Activated CD4-positive, alpha-beta T cell treated with anti-CD3 and anti-CD28 coated beads, Interleukin-2, Interleukin-4, amounts not matched to agents 100 ng/mL and 50 ng/mL, durations not matched to agents 16 hours and 8 hours (primary cell): Measurements from ENCODE around the gene TNNI3K.

Experiments used
- DNase-seq: peaks from one replicate; pipeline ENCODE4 v3.0.0-alpha.2; 2020; ENCODE audit warnings: low spot score

Gene TNNI3K

DNA sequence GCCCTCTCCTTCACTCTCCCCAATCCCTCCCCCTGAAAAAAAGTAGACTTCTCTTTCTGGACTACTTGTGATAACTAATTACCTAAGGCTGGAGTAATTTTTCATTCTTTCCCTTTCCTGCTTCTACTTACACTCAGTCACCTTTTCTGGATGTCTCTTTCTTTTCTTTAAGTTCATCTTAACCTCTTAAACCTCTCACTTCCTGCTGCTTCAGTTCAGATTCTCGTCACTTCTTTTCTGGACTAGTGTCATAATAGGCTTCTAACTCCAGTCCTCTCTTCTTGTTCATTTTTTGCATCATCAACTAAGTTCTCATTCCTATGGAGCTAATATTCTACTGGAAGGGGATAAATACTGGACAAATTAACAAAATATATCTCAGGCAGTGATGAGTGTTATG, 201.8 kb downstream of the TNNI3K start:
- DNase-seq = no peak

DNA sequence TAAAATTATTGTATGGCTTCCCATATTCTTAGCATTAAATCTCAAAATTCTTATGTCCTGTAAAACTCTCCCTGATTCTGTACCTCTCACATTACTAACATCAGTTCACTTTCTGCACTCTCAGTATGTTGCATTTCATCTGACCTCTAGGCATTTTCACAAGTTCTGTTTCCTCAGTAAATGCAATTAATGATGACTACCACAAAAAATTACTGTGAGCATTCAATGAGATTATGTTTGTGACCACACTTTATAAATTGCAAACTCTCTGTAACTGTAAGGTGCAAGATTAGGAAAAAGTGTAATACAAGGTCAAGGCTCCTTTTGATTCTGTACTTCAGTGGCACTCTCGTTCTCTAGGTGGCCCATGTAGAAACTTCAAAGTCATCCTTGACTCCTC, 216.8 kb downstream of the TNNI3K start:
- DNase-seq = no peak

DNA sequence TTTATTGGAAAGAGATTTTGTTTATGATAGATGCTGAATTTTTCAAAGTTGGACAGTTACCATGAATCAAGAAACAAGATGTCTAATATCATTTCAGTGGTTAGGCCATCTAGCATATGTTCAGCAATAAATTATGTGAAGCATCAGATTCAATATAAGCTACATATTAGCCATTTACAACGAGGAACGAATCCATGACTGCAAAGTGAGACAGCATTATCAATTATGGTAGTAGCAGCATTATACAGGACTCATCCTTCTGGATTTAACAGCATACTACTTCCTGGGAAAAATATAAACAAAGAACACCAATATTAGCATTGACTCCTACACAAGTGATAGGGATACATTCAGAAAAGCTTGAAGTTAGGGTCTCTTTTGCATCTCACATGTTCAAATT, 218.1 kb downstream of the TNNI3K start:
- DNase-seq = no peak

DNA sequence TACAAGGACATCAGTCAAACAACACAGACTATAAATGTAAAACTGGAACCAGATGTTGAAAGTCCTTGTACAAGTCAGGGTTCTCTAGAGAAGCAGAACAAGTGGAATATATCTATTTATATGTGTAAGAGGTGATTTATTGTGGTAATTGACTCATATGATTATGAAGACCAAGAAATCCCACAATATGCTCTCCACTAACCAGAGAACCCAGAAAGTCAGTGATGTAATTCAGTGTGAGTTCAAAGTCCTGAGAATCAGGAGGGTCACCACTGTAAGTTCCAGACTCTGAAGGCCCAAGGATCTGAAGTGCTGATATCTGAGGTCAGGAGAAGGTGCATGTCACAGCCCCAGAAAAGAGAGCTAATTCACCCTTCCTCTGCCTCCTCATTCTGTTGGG, 220.2 kb downstream of the TNNI3K start:
- DNase-seq = no peak

DNA sequence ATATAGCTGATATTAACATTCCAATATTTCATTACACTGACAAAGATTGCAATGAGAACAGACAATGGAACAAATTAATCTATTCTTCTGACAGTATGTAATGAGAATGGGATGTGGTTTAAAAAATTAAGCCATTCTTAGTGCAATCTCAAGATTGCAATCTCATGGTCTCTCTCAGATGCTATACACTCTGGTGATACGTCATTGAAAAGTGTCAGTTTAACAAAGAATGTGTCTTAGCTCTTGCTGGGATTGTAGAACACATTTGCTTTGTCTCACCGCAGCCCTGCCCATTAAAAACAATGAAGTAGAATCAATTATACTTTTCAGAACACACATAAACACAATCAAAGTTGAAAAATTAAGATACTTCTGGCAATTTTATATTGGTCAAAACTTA, 222.1 kb downstream of the TNNI3K start:
- no peak for DNase-seq

DNA sequence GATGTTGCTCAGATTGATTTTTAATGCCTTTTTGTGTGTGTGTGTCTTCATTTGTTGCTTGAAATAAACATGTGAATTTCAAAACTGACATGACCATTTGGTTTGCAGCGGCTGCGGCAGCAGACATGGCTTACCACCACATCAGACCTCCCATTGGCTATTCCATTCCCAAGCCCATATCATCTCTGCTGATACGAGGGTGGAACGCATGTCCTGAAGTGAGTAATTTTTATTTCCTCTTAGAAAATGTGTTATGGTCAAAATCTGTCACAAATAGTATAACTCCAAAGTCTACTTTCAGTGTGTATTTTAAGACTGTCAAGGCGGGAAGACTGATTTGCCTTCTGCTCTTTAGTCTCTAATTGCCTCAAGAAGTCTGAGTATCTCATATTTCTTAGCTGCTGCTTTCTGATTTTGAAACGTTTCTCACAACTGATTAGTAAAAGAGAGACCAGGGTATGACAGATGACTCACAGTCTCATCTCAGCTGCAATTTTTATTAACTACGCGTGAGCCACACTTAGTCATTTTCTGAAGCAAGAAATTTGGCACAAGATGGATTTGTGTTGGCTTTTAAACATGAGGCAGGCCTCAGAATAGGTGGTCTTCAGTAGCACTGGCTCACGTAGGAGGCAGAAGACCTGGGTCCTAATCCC, 228.3 kb downstream of the TNNI3K start:
- DNase-seq = peak; percentile 66

DNA sequence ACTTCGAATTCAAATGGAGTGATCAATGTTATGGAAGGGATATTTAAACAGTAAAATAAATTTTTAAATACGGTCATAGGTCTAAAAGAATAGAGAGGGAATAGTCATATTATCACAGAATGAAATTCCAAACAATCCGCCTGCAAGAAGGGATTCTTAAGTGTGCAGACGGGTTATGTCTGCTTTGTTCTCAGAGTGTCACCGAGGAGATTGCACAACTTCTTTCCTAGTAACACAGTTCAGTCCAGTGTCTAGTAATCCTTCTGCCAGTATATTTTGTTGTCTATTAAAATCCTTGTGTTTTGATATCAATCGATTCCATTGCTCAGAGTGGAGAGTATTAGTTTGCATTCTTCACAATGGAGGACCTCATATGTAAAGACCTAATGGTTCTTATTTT, 228.8 kb downstream of the TNNI3K start:
- DNase-seq = no peak

DNA sequence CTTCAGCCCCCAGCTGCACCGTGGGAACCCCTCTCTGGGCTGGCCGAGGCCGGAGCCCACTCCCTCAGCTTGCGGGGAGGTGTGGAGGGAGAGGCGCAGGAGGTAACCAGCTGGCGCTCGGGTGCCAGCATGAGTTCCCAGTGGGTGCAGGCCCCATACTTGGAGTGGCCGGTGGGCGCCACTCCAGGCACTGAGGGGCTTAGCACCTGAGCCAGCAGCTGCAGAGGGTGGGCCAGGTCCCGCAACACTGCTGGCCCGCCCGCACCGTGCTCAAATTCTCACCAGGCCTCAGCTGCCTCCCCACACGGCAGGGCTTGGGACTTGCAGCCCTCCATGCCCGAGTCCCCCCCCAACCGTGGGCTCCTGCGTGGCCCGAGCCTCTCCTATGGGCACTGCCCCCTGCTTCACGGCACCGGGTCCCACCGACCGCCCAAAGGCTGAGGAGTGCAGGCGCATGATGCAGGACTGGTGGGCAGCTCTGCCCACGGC, 230.1 kb downstream of the TNNI3K start:
- DNase-seq = no peak

DNA sequence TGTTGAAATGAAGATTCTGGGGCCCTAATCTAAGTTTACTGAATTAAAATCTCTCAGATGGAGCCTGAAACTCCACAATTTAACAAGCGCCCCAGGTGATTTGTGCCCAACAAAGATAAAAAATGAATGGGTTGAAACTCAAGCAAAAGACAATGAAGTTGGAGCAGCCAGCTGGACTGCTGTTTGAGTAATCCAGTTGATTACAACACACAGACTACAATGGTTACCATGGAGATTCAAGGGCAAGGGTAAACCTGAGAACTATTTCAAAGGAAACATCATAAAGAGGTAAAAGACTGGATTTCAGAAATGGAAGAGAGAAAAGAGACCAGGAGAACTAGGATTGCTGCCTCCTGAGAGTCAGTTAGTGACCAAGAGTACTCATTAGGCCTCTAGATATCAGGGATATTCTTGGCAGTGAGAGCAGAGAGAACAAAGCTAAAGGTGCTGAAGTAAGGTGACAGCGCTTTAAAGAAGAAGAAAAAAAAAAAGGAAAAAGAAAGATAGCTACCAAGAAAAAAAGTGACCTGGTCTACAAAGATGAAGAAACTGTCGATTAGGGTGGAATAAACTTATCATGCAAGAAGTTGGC, 232.7 kb downstream of the TNNI3K start:
- DNase-seq = no peak

DNA sequence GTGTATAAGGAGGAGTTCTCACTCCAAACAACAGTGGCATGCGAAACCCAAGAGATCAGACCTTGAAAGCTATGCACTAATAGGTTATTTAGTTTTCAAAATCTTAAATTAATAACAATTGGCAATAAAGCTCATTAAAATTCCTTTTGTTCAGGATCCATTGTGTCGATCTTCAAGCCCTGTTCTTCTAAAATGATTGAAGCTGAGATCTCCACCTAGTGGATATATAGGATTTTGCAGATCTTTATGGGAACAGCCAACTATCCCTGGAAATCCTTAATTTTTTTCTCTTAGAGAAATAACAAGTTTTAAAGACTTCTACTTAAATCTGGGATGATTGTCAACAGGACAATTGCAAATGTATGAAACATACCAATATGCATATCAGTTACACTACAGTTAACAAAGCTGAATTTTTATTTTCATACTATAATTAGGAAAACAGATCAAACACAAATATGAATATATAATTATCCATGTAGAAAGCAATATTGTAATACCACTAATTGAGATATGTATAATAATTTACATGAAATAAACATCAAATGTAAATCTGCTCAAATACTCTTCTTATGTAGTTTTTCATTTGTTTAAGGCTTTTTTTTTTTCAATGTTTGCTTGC, 233.9 kb downstream of the TNNI3K start:
- DNase-seq = peak; percentile 24

DNA sequence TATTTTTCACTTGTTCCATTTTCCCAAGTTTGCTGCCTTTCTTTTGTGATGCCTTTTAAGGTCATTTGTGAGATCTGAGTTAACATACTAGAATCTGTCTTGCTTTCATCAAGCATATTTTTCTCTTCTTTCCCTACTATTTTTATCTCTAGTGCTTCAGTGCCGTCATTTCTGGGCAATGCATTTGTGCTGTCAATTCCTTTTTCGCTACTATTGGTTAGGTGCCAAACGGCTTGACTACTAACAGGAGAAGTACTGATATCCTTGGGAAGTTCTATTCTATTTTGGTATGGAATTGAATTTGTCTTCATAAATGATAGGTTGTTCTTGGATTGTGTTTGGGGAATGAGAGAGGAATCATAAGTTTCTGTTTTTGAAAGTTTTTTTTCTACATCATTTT, 235.1 kb downstream of the TNNI3K start:
- no peak for DNase-seq

DNA sequence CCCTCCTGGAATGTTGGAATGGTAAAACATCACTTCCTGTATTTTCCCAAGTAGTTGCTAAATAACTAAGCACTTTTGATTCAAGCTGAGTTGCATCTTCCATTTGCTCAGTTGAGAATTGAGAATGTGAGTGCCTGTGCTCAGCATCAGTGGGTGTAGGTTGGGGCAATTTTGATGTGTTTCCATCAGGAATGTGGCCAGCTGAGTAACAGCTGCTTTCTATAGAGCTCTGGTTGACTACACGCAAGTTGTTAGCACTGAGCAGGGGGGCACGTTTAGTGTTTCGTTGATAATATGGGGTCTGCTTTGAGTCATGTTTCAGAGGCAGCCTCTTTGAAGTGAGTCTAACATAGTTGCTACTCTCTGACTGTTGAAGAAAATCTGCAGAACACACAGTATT, 235.7 kb downstream of the TNNI3K start:
- no peak for DNase-seq

DNA sequence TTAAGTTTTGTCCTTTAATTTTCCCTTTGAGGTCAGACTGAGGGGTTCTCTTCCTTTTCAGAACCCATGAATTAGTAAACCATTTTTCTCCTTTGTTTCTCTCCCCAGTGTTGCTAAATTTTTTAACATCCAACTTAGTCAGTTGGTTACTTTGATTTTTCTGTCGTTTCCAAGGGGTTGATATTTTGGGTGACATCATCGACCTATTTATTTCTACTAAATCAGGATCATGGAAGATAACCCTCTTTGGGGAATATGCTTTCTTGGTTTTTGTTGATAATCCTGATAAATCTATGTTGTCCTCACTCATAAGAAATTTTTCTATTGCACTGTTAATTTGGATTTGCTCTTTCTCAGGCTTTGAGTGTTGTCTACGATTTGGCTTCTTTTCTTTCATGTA, 236.3 kb downstream of the TNNI3K start:
- DNase-seq = no peak

DNA sequence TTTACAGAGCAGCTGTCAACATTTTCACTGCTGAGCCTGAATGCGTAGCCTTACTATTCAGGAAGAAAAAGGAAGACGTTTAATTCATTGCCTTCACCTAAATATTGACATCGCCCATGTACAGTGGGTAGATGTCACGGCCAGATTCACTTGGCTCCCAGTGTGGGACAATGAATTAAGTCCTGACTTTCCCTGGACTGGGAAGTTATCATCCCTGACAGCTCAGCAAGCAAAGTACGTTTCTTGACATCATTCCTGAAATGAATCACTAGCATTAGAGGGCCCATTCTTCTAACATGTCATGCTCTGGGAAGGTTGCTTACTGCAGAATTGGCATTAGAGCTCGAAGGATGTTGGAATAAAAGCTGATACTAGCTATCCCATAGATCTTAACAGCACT, 239.4 kb downstream of the TNNI3K start:
- no peak for DNase-seq

DNA sequence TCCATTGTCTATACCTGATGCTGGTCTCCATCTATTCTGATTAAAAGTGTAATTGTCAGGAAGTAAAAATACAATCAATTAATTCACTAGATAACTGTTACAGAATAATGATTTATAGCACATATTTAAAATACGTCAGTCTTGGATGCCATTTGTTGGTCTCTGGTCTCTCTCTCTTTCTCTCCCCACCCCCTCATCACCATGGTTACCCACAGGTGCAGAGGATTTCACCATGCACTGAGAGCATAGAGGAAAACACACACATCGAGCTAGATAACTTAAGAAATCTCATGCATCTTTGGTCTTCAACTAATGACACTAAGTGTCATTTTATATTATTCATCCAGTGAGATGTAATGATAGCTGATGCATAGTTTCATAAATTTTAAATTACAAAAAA, 243.8 kb downstream of the TNNI3K start:
- DNase-seq = no peak

DNA sequence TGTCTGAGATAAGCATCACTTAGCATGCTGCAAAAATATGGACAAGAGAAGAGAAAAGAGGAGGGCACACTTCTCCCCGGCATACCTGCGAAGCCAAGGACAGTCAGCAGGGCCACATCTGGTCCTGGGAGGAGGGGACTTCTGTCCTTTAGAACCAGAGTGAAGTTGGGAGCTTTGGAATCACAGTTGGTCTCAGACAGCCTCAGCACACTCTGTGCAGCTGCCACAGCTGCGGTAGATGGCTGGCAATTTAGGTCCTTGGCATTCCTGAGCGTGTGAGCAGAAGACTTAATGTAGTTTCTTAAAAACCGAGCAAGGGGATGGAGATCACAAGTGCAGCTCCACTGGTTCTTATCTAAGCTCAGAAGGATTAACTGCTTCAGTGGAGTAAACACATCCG, 244.9 kb downstream of the TNNI3K start:
- no peak for DNase-seq

DNA sequence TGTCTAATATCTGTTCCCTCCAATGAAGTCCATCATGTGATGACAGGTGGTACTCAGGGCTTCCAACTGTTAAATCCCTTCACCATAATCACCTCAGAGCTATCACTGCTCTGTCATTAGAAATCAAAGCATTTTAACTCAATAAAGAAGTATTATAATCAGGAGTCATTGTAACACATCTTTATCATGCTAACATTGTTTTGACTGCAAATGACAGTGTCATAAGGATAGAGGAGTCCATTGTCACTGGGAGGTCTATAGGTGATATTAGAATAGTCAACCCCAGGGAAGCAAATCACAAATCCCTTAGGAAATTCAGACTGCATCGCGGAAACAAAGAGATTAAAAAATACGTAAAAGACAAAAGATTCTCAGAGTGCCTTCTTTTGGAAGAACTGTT, 246.4 kb downstream of the TNNI3K start:
- no peak for DNase-seq

DNA sequence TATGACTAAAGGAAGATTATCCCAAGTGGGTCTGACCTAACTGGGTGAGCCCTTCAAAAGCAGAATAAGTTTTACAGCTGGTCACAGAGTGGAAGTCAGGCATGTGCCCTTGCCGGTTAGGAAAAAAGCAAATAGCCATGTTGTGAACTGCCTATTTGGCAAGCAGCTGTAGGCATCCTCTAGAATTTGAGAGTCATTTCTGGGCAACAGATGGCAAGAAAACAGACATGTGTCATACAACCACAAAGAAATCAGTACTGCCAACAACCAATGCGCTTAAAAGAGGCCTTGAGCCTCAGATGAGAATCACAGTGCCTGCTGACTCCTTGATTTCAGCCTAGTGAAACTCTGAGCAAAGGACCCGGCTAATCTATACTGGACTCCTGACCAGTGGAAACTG, 250.4 kb downstream of the TNNI3K start:
- DNase-seq = no peak

DNA sequence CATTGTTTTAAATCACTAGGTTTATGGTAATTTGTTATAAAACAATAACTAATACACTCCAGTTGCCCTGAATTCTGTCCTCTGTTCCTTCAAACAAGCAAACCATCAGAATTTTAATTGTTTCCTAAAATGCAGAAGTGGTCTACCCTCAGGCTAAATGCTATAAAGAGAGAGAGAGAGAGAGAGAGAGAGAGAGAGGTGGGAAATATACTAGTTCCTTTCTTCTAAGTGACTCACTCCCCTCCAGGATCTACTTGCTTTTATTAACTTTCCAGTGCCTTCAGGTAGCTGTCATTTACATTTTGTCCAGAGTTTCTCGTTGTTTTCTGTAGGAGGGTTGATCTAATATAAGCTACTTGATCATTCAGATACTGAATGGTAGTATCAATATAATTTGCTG, 250.8 kb downstream of the TNNI3K start:
- no peak for DNase-seq

DNA sequence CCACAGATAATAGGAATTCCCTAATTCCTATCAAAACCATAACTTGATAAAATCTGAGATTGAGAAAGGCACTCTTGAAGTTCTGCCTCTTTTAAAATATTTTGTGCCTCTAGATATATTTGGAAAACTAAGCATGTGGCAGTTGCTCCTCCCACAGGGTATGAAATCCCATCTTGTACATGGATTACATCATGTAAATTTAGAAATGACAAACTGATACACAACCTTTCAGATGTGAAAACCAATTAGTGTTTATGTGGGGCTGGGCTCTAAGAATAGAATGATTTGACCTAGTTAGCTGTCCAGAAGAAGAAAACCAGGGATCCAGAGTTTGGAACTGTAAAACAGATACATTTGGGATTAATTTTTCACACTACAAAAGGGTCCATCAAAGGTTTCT, 261.5 kb downstream of the TNNI3K start:
- DNase-seq = no peak

DNA sequence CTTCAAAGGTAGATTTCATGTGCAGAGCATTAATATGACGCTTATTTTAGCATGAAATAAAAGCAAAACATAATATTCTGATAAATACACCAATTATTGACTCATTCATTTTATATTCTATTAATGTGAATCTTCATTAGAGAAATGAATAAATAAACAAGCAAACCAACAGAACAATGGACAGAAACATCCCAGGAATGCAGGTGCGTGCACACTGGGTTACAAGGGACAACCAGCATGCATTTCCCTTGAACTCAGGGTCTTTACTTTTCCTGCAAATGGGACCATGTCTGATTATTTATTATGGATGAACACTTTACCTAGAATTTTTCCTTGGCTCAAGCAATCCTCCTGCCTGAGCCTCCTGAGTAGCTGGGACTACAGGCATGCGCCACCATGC, 263.7 kb downstream of the TNNI3K start:
- DNase-seq = no peak

DNA sequence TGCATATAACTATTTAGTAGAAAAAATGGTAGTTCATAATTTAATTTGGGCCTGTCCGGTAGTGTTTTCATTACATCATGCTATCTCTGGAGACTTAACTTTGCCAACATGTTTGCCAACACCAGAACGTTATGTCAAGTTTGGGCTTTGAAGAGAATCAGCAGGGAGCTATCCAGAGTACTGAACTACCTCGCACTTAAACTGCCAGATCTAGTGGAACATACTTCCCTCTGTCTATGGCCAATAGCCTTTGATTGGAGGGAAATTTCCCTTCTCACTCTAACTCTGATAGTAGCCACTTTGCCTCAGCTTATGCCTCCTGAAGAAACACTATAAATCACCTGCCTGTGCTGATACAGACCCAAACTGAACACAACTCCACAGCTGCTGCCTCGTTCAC, 267.2 kb downstream of the TNNI3K start:
- no peak for DNase-seq

DNA sequence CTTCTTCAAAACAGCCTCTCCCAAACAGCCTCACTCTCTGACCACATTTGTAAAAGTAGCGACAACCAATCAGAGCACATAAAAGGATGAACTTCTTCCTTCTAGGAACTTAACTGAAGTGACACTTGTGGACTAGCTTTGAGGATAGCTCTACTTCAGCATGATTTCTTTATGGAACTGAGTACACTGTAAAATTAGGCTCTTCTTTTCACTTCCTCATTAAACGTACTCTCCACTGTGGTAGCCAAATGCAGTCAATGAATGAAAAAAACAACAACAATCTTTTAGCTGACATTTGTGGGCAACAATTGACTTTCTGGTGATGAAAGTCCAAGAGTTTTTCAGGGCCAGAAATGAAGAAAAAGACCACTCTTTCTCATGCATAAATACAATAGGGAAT, 267.7 kb downstream of the TNNI3K start:
- no peak for DNase-seq
